GM23338 (cell line): ENCODE measurements around the gene RNF141. TPM values are rescaled to one million over a fixed set of nuclear protein-coding genes. Genes with fewer than 3 reads are reported as not detected.

ENCODE experiments used
- ATAC-seq: fragments of 200-7000 bp; cut with Tn5 transposase; 3 replicates; pipeline ENCODE4 v1.9.1; 2020
- DNase-seq: peaks from one replicate; pipeline ENCODE4 v3.0.0-alpha.2; 2015; ENCODE audit warnings: low spot score
- H2AFZ ChIP-seq: fragments of 200-600 bp; sonication (generic); 2 replicates; pipeline ENCODE4 v1.8.0; 2016; ENCODE audit warnings: antibody characterized with exemption, mild to moderate bottlenecking, moderate library complexity
- H3F3A ChIP-seq: fragments of 200-600 bp; sonication (generic); replicated peaks from 2 replicates; pipeline ENCODE4 v1.8.0; 2017; ENCODE audit warnings: antibody characterized with exemption, mixed run types, low read depth
- H3K27ac ChIP-seq: fragments of 200-600 bp; sonication (generic); 2 replicates; pipeline ENCODE4 v1.6.1; 2016; ENCODE audit warnings: low read depth
- H3K27me3 ChIP-seq: fragments of 200-600 bp; sonication (generic); 2 replicates; pipeline ENCODE4 v1.8.0; 2016; ENCODE audit warnings: mild to moderate bottlenecking, mixed run types, moderate library complexity; ENCODE audit not compliant: insufficient read depth
- H3K36me3 ChIP-seq: fragments of 200-600 bp; sonication (generic); 2 replicates; pipeline ENCODE4 v1.8.0; 2016; ENCODE audit warnings: mild to moderate bottlenecking; ENCODE audit not compliant: insufficient read depth
- H3K4me1 ChIP-seq: fragments of 200-600 bp; sonication (generic); 2 replicates; pipeline ENCODE4 v1.8.0; 2016; ENCODE audit warnings: mild to moderate bottlenecking, moderate library complexity; ENCODE audit not compliant: insufficient read depth
- H3K4me2 ChIP-seq: fragments of 200-600 bp; sonication (generic); 2 replicates; pipeline ENCODE4 v1.7.1; 2017; ENCODE audit warnings: mixed run types
- H3K4me3 ChIP-seq: fragments of 200-600 bp; sonication (generic); 2 replicates; pipeline ENCODE4 v1.6.1; 2016; ENCODE audit warnings: mixed run types
- H3K79me2 ChIP-seq: fragments of 200-600 bp; sonication (generic); replicated peaks from 2 replicates; pipeline ENCODE4 v1.8.0; 2017; ENCODE audit warnings: mild to moderate bottlenecking; ENCODE audit not compliant: insufficient read depth
- H3K9me2 ChIP-seq: fragments of 200-600 bp; sonication (generic); 2 replicates; pipeline ENCODE4 v1.8.0; 2017; ENCODE audit not compliant: insufficient read depth
- H4K20me1 ChIP-seq: fragments of 200-600 bp; sonication (generic); replicated peaks from 2 replicates; pipeline ENCODE4 v1.8.0; 2017; ENCODE audit warnings: mild to moderate bottlenecking; ENCODE audit not compliant: insufficient read depth
- H3K27ac Mint-ChIP-seq: 2 replicates; pipeline ENCODE4 v1.8.0; 2020; ENCODE audit warnings: inconsistent platforms, mild to moderate bottlenecking, moderate library complexity, mixed read lengths
- H3K27me3 Mint-ChIP-seq: 3 replicates; pipeline ENCODE4 v1.8.0; 2022; ENCODE audit warnings: low read depth, mild to moderate bottlenecking, moderate library complexity, mixed read lengths, inconsistent platforms; ENCODE audit not compliant: insufficient read depth, poor library complexity
- H3K36me3 Mint-ChIP-seq: 3 replicates; pipeline ENCODE4 v1.8.0; 2021; ENCODE audit warnings: low read depth, mild to moderate bottlenecking, inconsistent platforms, moderate library complexity, mixed read lengths
- H3K4me1 Mint-ChIP-seq: 3 replicates; pipeline ENCODE4 v1.8.0; 2020; ENCODE audit warnings: mild to moderate bottlenecking, inconsistent platforms, mixed read lengths
- H3K4me3 Mint-ChIP-seq: 3 replicates; pipeline ENCODE4 v1.8.0; 2021; ENCODE audit warnings: moderate library complexity, mild to moderate bottlenecking, inconsistent platforms, mixed read lengths
- H3K9me3 Mint-ChIP-seq: 3 replicates; pipeline ENCODE4 v1.8.0; 2020; ENCODE audit warnings: moderate library complexity, mild to moderate bottlenecking, inconsistent platforms, mixed read lengths
- CREB1 ChIP-seq: fragments of 250-450 bp; sonication (Bioruptor Pico); IDR thresholded peaks from 2 replicates; pipeline ENCODE4 v1.5.0; 2020; ENCODE audit warnings: low read depth, mild to moderate bottlenecking, moderate library complexity
- EZH2 ChIP-seq: fragments of 200-600 bp; sonication (generic); IDR thresholded peaks from one replicate; pipeline ENCODE4 v1.8.0; 2017; ENCODE audit warnings: antibody characterized with exemption, mild to moderate bottlenecking, low read depth; ENCODE audit not compliant: unreplicated experiment
- EZH2phosphoT487 ChIP-seq: fragments of 200-600 bp; sonication (generic); IDR thresholded peaks from one replicate; pipeline ENCODE4 v1.8.1; 2018; ENCODE audit warnings: antibody characterized with exemption; ENCODE audit not compliant: unreplicated experiment
- JUNB ChIP-seq: IDR thresholded peaks from one replicate; pipeline ENCODE4 v1.6.1; 2016; ENCODE audit warnings: antibody characterized with exemption; ENCODE audit not compliant: unreplicated experiment
- NANOG ChIP-seq: IDR thresholded peaks from 2 replicates; pipeline ENCODE4 v1.6.1; 2016; ENCODE audit warnings: antibody characterized with exemption, borderline replicate concordance
- POLR2AphosphoS5 ChIP-seq: IDR thresholded peaks from 2 replicates; pipeline ENCODE4 v1.6.1; 2016; ENCODE audit warnings: antibody characterized with exemption, low read depth
- STAT1 ChIP-seq: IDR thresholded peaks from one replicate; pipeline ENCODE4 v1.6.1; 2016; ENCODE audit warnings: antibody characterized with exemption; ENCODE audit not compliant: unreplicated experiment
- ZNF114 ChIP-seq: fragments of 250-450 bp; sonication (Bioruptor Pico); IDR thresholded peaks from 2 replicates; pipeline ENCODE4 v1.5.0; 2020; ENCODE audit warnings: mild to moderate bottlenecking, moderate library complexity
- ZNF331 ChIP-seq: fragments of 250-450 bp; sonication (Bioruptor Pico); IDR thresholded peaks from 2 replicates; pipeline ENCODE4 v1.5.0; 2020; ENCODE audit warnings: low read depth, mild to moderate bottlenecking, moderate library complexity
- polyA plus RNA-seq: library from polyadenylated mRNA; unstranded; fragments of >200 nt; fragmentation: Nextera tagmentation; extraction: Ambion mirVana; gene quantifications from 2 replicates; pipeline ENCODE4 v1.2.1, GENCODE V29; 2016
- total RNA-seq: library from RNA; depleted of rRNA; stranded (reverse); fragments of >200 nt; shearing (Covaris generic); gene quantifications from 2 replicates; pipeline ENCODE4 v1.2.3, GENCODE V29; 2014
- TF ChIP-seq, protein P1 (sequence below): IDR thresholded peaks from one replicate; pipeline ENCODE4 v1.6.1; 2018; ENCODE audit warnings: antibody characterized with exemption; ENCODE audit not compliant: unreplicated experiment
- TF ChIP-seq, protein P2 (sequence below): IDR thresholded peaks from 2 replicates; pipeline ENCODE4 v1.6.1; 2016; ENCODE audit warnings: antibody characterized with exemption
- TF ChIP-seq, protein P3 (sequence below): fragments of 250-450 bp; sonication (Bioruptor Pico); IDR thresholded peaks from 2 replicates; pipeline ENCODE4 v1.5.0; 2020; ENCODE audit warnings: mild to moderate bottlenecking, moderate library complexity
- TF ChIP-seq, protein P4 (sequence below), 2 experiments: fragments of 200-600 bp in 1 of 2; sonication (generic) in 1 of 2; conservative IDR thresholded peaks; 2 replicates each; pipeline versions ENCODE4 v1.5.1 to v1.6.1; 2016 to 2017; ENCODE audit warnings: antibody characterized with exemption in 2 of 2, low read depth in 2 of 2, mild to moderate bottlenecking in 2 of 2, moderate library complexity in 1 of 2

The RNF141 gene
- total and polyA plus RNA-seq, 2 experiments from 2014 or later = 11.4 to 26.9 TPM

DNA sequence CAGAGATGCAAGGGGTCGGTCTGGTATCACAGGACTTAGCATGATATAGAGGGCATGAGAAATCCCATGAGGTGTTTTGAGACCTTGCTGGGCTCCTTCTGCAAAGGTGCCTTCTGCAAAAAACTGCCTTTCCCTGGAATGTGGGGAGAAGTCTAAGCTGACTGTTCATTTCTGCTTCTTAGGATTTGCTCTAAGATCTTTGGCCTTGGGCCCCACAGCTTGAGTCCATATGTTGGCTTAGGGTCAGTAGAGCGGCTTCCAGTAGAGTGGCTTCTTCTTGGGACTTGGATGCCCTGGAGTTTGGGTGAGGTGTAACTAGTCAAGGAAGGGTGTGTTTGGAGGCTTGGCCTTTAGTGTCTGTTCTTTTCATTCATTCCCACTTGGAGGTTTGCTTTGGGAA lies 48.9 kb downstream of the RNF141 start:
- Mint-ChIP-seq H3K27ac (no peak overlapping the region), H3K27me3 (peaks cover 4% of the 10 kb centered on the region), H3K4me1 (peaks cover 16% of the 10 kb centered on the region), H3K4me3 (no peak overlapping the region), H3K36me3 (peaks cover 17% of the 10 kb centered on the region), H3K9me3 (peaks cover 3% of the 10 kb centered on the region; the same call in 2 of the 3 replicates)
- Histone ChIP-seq H3K4me3 (no peak overlapping the region), H3K4me1 (no peaks in the 10 kb centered on the region), H3F3A (no peaks in the 10 kb centered on the region), H4K20me1 (no peaks in the 10 kb centered on the region), H3K36me3 (no peaks in the 10 kb centered on the region), H3K4me2 (no peak overlapping the region), H2AFZ (no peak overlapping the region), H3K9me2 (peaks cover 3% of the 10 kb centered on the region; the same call in 1 of the 2 replicates), H3K27me3 (no peaks in the 10 kb centered on the region), H3K79me2 (no peaks in the 10 kb centered on the region), H3K27ac (no peak overlapping the region)
- TF ChIP-seq, protein P1, sequence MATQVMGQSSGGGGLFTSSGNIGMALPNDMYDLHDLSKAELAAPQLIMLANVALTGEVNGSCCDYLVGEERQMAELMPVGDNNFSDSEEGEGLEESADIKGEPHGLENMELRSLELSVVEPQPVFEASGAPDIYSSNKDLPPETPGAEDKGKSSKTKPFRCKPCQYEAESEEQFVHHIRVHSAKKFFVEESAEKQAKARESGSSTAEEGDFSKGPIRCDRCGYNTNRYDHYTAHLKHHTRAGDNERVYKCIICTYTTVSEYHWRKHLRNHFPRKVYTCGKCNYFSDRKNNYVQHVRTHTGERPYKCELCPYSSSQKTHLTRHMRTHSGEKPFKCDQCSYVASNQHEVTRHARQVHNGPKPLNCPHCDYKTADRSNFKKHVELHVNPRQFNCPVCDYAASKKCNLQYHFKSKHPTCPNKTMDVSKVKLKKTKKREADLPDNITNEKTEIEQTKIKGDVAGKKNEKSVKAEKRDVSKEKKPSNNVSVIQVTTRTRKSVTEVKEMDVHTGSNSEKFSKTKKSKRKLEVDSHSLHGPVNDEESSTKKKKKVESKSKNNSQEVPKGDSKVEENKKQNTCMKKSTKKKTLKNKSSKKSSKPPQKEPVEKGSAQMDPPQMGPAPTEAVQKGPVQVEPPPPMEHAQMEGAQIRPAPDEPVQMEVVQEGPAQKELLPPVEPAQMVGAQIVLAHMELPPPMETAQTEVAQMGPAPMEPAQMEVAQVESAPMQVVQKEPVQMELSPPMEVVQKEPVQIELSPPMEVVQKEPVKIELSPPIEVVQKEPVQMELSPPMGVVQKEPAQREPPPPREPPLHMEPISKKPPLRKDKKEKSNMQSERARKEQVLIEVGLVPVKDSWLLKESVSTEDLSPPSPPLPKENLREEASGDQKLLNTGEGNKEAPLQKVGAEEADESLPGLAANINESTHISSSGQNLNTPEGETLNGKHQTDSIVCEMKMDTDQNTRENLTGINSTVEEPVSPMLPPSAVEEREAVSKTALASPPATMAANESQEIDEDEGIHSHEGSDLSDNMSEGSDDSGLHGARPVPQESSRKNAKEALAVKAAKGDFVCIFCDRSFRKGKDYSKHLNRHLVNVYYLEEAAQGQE = no peak
- TF ChIP-seq ZNF331 (CRISPR knock-in tag) = no peak
- no peak for TF ChIP-seq EZH2phosphoT487
- no peak for TF ChIP-seq POLR2AphosphoS5
- TF ChIP-seq, protein P2, sequence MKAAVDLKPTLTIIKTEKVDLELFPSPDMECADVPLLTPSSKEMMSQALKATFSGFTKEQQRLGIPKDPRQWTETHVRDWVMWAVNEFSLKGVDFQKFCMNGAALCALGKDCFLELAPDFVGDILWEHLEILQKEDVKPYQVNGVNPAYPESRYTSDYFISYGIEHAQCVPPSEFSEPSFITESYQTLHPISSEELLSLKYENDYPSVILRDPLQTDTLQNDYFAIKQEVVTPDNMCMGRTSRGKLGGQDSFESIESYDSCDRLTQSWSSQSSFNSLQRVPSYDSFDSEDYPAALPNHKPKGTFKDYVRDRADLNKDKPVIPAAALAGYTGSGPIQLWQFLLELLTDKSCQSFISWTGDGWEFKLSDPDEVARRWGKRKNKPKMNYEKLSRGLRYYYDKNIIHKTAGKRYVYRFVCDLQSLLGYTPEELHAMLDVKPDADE = no peak
- TF ChIP-seq JUNB = no peak
- TF ChIP-seq, protein P3, sequence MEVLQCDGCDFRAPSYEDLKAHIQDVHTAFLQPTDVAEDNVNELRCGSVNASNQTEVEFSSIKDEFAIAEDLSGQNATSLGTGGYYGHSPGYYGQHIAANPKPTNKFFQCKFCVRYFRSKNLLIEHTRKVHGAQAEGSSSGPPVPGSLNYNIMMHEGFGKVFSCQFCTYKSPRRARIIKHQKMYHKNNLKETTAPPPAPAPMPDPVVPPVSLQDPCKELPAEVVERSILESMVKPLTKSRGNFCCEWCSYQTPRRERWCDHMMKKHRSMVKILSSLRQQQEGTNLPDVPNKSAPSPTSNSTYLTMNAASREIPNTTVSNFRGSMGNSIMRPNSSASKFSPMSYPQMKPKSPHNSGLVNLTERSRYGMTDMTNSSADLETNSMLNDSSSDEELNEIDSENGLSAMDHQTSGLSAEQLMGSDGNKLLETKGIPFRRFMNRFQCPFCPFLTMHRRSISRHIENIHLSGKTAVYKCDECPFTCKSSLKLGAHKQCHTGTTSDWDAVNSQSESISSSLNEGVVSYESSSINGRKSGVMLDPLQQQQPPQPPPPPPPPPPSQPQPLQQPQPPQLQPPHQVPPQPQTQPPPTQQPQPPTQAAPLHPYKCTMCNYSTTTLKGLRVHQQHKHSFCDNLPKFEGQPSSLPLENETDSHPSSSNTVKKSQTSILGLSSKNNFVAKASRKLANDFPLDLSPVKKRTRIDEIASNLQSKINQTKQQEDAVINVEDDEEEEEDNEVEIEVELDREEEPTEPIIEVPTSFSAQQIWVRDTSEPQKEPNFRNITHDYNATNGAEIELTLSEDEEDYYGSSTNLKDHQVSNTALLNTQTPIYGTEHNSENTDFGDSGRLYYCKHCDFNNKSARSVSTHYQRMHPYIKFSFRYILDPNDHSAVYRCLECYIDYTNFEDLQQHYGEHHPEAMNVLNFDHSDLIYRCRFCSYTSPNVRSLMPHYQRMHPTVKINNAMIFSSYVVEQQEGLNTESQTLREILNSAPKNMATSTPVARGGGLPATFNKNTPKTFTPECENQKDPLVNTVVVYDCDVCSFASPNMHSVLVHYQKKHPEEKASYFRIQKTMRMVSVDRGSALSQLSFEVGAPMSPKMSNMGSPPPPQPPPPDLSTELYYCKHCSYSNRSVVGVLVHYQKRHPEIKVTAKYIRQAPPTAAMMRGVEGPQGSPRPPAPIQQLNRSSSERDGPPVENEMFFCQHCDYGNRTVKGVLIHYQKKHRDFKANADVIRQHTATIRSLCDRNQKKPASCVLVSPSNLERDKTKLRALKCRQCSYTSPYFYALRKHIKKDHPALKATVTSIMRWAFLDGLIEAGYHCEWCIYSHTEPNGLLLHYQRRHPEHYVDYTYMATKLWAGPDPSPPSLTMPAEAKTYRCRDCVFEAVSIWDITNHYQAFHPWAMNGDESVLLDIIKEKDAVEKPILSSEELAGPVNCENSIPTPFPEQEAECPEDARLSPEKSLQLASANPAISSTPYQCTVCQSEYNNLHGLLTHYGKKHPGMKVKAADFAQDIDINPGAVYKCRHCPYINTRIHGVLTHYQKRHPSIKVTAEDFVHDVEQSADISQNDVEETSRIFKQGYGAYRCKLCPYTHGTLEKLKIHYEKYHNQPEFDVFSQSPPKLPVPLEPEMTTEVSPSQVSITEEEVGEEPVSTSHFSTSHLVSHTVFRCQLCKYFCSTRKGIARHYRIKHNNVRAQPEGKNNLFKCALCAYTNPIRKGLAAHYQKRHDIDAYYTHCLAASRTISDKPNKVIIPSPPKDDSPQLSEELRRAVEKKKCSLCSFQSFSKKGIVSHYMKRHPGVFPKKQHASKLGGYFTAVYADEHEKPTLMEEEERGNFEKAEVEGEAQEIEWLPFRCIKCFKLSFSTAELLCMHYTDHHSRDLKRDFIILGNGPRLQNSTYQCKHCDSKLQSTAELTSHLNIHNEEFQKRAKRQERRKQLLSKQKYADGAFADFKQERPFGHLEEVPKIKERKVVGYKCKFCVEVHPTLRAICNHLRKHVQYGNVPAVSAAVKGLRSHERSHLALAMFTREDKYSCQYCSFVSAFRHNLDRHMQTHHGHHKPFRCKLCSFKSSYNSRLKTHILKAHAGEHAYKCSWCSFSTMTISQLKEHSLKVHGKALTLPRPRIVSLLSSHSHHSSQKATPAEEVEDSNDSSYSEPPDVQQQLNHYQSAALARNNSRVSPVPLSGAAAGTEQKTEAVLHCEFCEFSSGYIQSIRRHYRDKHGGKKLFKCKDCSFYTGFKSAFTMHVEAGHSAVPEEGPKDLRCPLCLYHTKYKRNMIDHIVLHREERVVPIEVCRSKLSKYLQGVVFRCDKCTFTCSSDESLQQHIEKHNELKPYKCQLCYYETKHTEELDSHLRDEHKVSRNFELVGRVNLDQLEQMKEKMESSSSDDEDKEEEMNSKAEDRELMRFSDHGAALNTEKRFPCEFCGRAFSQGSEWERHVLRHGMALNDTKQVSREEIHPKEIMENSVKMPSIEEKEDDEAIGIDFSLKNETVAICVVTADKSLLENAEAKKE (CRISPR knock-in tag) = no peak
- TF ChIP-seq NANOG = no peak
- no peak for TF ChIP-seq ZNF114 (CRISPR knock-in tag)
- TF ChIP-seq, protein P4, sequence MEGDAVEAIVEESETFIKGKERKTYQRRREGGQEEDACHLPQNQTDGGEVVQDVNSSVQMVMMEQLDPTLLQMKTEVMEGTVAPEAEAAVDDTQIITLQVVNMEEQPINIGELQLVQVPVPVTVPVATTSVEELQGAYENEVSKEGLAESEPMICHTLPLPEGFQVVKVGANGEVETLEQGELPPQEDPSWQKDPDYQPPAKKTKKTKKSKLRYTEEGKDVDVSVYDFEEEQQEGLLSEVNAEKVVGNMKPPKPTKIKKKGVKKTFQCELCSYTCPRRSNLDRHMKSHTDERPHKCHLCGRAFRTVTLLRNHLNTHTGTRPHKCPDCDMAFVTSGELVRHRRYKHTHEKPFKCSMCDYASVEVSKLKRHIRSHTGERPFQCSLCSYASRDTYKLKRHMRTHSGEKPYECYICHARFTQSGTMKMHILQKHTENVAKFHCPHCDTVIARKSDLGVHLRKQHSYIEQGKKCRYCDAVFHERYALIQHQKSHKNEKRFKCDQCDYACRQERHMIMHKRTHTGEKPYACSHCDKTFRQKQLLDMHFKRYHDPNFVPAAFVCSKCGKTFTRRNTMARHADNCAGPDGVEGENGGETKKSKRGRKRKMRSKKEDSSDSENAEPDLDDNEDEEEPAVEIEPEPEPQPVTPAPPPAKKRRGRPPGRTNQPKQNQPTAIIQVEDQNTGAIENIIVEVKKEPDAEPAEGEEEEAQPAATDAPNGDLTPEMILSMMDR (conservative IDR thresholded peaks at IDR 0.05; ENCODE audit: low read depth in 2 of 2) = no peak
- TF ChIP-seq CREB1 (CRISPR knock-in tag) = no peak
- TF ChIP-seq STAT1 = no peak
- no peak for TF ChIP-seq EZH2
- DNase-seq (no peak), ATAC-seq (no peak)
